OCI-LY3 (cell line): Measurements from ENCODE around the gene NHLH2.
A peak's percentile ranks its signal among the peaks of the same experiment; 100 is the strongest.

ENCODE experiments used
- H2AFZ ChIP-seq: fragments of 200-600, 300-600 bp; shearing (Covaris generic); 2 replicates; pipeline ENCODE4 v1.6.0; 2014; ENCODE audit warnings: antibody characterized with exemption, low read depth, low read length
- H3K27ac ChIP-seq: fragments of 200-600, 300-600 bp; sonication (generic); 2 replicates; pipeline ENCODE4 v1.5.1; 2014; ENCODE audit warnings: mild to moderate bottlenecking, low read length, moderate library complexity, mixed read lengths
- H3K27me3 ChIP-seq: fragments of 200-600, 300-600 bp; sonication (generic); 2 replicates; pipeline ENCODE4 v1.6.1; 2014; ENCODE audit warnings: low read depth, low read length, mixed read lengths
- H3K36me3 ChIP-seq: fragments of 200-600, 300-600 bp; sonication (generic); replicated peaks from 2 replicates; pipeline ENCODE3; 2014; ENCODE audit warnings: low read depth, low read length, mixed read lengths
- H3K4me1 ChIP-seq: fragments of 300-600, 200-600 bp; sonication (generic); 2 replicates; pipeline ENCODE4 v1.6.1; 2014; ENCODE audit warnings: low read length, mixed read lengths
- H3K4me2 ChIP-seq: fragments of 200-600, 300-600 bp; sonication (generic); 2 replicates; pipeline ENCODE4 v1.6.1; 2014; ENCODE audit warnings: low read length, mixed read lengths
- H3K4me3 ChIP-seq: fragments of 300-600, 200-600 bp; sonication (generic); 2 replicates; pipeline ENCODE4 v1.5.1; 2014; ENCODE audit warnings: antibody characterized with exemption, mild to moderate bottlenecking, low read length, moderate library complexity
- H3K79me2 ChIP-seq: fragments of 300-600, 200-600 bp; shearing (Covaris generic); 2 replicates; pipeline ENCODE4 v1.6.1; 2014; ENCODE audit warnings: mild to moderate bottlenecking, low read length, mixed read lengths
- H3K9ac ChIP-seq: fragments of 300-600, 200-600 bp; shearing (Covaris generic); 2 replicates; pipeline ENCODE4 v1.6.0; 2014; ENCODE audit warnings: mild to moderate bottlenecking, low read length, moderate library complexity
- H3K9me3 ChIP-seq: fragments of 200-600, 300-600 bp; shearing (Covaris generic); 2 replicates; pipeline ENCODE4 v1.6.1; 2014; ENCODE audit warnings: low read length, mixed read lengths; ENCODE audit not compliant: insufficient read depth
- H4K20me1 ChIP-seq: fragments of 200-600, 300-600 bp; sonication (generic); 2 replicates; pipeline ENCODE4 v1.6.1; 2016; ENCODE audit warnings: low read length, mixed read lengths; ENCODE audit not compliant: insufficient read depth
- EZH2phosphoT487 ChIP-seq: fragments of 200-600 bp; shearing (Covaris generic); IDR thresholded peaks from 2 replicates; pipeline ENCODE4 v1.6.1; 2018; ENCODE audit warnings: antibody characterized with exemption, mixed run types, low read depth
- TF ChIP-seq, protein P1 (sequence below): fragments of 200-600, 300-600 bp; sonication (generic); IDR thresholded peaks from 2 replicates; pipeline ENCODE4 v1.5.1; 2014; ENCODE audit warnings: antibody characterized with exemption, low read length, low read depth

NHLH2 gene

DNA sequence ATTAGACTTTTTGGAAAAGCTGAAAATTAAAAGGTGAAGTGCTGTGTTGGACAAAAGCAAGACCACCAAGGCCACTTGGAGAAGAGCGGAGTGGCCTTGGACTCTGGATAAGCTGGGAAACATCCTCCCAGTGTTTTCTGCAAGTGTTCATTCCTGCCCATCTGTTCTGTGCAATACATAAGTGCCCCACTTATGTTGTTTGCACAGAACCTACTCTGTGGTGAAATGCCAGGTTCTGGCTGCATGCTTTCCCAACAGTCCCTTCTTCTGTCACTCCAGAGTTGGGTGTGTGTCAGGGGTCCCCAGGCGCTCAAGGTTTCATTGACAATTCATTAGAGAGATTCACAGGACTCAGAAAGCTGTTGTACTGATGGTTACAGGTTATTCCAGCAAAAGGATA, 30.3 kb downstream of the NHLH2 start:
- no peaks in the 10 kb centered on the region for H3K36me3 ChIP-seq
- H3K79me2 ChIP-seq = no peaks in the 10 kb centered on the region
- H3K27ac ChIP-seq = no peak overlapping the region
- no peak overlapping the region for H3K9ac ChIP-seq
- H3K4me1 ChIP-seq = no peaks in the 10 kb centered on the region
- H3K9me3 ChIP-seq = no peaks in the 10 kb centered on the region
- no peaks in the 10 kb centered on the region for H4K20me1 ChIP-seq
- H2AFZ ChIP-seq = no peak overlapping the region
- no peak overlapping the region for H3K4me3 ChIP-seq
- no peak for TF ChIP-seq EZH2phosphoT487
- H3K27me3 ChIP-seq = no peaks in the 10 kb centered on the region
- H3K4me2 ChIP-seq = no peak overlapping the region

DNA sequence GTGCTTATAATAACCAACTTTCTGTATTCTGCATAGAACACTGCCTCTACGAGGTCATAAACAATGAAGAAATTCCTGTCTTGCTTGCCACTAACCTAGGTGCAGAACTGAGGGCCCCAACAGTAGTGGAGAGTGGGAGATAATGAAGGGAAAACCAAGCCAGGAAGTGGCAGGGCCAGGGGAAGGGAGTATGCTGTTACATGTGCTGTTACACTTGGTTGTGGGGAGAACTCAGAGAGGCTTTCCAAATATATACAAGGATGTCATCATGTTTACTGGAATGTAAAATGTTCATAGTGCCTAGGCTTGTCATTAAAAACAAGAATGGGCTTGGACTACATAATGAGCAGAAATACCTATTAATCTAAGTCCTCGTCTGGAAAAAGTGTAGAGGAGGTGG, 31.1 kb downstream of the NHLH2 start:
- no peak overlapping the region for H2AFZ ChIP-seq
- H3K79me2 ChIP-seq = no peaks in the 10 kb centered on the region
- TF ChIP-seq, protein P1, sequence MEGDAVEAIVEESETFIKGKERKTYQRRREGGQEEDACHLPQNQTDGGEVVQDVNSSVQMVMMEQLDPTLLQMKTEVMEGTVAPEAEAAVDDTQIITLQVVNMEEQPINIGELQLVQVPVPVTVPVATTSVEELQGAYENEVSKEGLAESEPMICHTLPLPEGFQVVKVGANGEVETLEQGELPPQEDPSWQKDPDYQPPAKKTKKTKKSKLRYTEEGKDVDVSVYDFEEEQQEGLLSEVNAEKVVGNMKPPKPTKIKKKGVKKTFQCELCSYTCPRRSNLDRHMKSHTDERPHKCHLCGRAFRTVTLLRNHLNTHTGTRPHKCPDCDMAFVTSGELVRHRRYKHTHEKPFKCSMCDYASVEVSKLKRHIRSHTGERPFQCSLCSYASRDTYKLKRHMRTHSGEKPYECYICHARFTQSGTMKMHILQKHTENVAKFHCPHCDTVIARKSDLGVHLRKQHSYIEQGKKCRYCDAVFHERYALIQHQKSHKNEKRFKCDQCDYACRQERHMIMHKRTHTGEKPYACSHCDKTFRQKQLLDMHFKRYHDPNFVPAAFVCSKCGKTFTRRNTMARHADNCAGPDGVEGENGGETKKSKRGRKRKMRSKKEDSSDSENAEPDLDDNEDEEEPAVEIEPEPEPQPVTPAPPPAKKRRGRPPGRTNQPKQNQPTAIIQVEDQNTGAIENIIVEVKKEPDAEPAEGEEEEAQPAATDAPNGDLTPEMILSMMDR = no peak
- TF ChIP-seq EZH2phosphoT487 = no peak
- H3K9ac ChIP-seq = no peak overlapping the region
- H3K4me1 ChIP-seq = no peaks in the 10 kb centered on the region
- no peak overlapping the region for H3K4me2 ChIP-seq
- no peaks in the 10 kb centered on the region for H3K9me3 ChIP-seq
- H3K4me3 ChIP-seq = no peak overlapping the region
- no peak overlapping the region for H3K27ac ChIP-seq
- H4K20me1 ChIP-seq = no peaks in the 10 kb centered on the region
- no peaks in the 10 kb centered on the region for H3K27me3 ChIP-seq
- H3K36me3 ChIP-seq = no peaks in the 10 kb centered on the region

DNA sequence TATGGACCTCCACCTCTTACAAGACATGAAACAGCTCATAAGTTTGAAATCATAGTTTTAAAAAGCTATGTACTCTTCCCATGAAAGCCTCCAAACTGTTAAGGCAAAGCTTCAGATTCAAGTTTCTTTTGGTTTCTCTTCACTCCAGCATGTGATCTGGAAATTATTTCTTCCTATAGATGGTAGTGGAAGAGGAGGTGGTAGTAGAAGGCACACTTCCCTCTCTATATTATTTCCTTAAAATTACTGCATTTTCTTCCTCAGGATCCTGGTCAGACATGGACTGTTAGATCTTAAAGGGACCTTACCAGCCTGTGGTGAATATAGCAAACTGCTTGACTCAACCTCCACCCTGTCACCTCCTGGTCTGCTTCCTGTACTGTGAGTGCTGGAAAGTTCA, 31.9 kb downstream of the NHLH2 start:
- Histone ChIP-seq H3K9me3 (no peaks in the 10 kb centered on the region), H3K4me1 (no peaks in the 10 kb centered on the region), H3K27me3 (no peaks in the 10 kb centered on the region), H3K79me2 (no peaks in the 10 kb centered on the region), H3K9ac (no peak overlapping the region), H4K20me1 (no peaks in the 10 kb centered on the region), H3K4me2 (no peak overlapping the region), H3K36me3 (no peaks in the 10 kb centered on the region), H3K4me3 (no peak overlapping the region), H3K27ac (no peak overlapping the region), H2AFZ (no peak overlapping the region)
- TF ChIP-seq, protein P1 = no peak

DNA sequence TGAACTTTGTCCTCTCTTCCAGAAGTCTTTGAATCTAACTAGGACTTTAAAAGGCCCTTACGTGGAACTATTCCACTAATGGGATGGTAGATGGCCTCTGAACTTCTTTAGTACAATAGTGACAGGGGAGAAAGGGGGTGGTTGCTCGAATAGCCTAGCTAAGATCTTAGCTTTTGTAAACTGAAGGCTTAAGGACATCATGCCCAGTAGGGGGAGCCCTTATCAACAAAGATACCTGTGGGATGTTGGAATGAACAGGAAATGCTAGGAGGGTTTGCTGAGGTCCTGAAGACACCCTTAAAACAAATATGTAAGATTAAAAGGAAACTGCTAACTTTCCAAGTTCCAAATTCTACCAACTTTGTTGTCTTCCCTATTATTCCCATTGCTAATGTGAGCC, 33.2 kb downstream of the NHLH2 start:
- Histone ChIP-seq H3K79me2 (no peaks in the 10 kb centered on the region), H3K4me3 (no peak overlapping the region), H3K9ac (no peak overlapping the region), H3K4me1 (no peaks in the 10 kb centered on the region), H3K9me3 (no peaks in the 10 kb centered on the region), H4K20me1 (no peaks in the 10 kb centered on the region), H3K4me2 (no peak overlapping the region), H3K36me3 (no peaks in the 10 kb centered on the region), H3K27ac (no peak overlapping the region), H2AFZ (no peak overlapping the region), H3K27me3 (no peaks in the 10 kb centered on the region)
- TF ChIP-seq, protein P1 = peak; percentile 67
- TF ChIP-seq EZH2phosphoT487 = no peak

DNA sequence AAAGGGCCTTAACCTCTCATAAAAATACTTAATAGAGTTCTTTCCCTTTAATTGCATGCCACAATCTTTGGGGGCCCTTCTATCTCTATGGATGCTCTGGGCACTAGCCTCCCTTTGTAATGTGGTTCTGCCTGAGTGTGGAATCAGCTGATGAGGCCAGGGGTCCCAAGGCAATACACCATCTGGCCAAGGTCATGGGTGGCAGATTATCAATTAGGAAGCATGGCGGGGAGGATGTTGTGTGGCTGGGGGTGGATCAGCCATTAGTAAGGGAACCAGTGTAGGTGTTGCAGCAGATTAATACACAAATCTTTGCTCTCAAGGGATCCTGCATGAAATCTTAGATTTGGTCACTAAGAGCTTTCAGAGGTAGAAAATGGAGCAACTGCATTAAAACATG, 35.3 kb downstream of the NHLH2 start:
- Histone ChIP-seq H4K20me1 (no peaks in the 10 kb centered on the region), H3K4me2 (no peak overlapping the region), H3K4me3 (no peak overlapping the region), H3K9ac (no peak overlapping the region), H3K9me3 (no peaks in the 10 kb centered on the region), H3K27ac (no peak overlapping the region), H2AFZ (no peak overlapping the region), H3K4me1 (no peaks in the 10 kb centered on the region), H3K36me3 (no peaks in the 10 kb centered on the region), H3K79me2 (no peaks in the 10 kb centered on the region), H3K27me3 (no peaks in the 10 kb centered on the region)
- TF ChIP-seq EZH2phosphoT487 = no peak
- TF ChIP-seq, protein P1 = no peak
